Thyroid gland (tissue), 4 donors: ENCODE results near the gene LRMDA.
"Not testable (repeated sequence)": the region's sequence is repeated elsewhere in the genome, so short reads cannot be mapped to it uniquely, and the experiment has no call there.

Experiments used
- CTCF ChIP-seq, 6 experiments: fragments of 200-600 bp in 3 of 6; fragments of 450-650 bp in 3 of 6; sonication (generic) in 3 of 6; IDR thresholded peaks; one replicate each; pipeline ENCODE4 v1.5.1; 2016 to 2019; ENCODE audit warnings: antibody characterized with exemption in 6 of 6, mild to moderate bottlenecking in 2 of 6, inconsistent platforms in 1 of 6, moderate library complexity in 1 of 6
- POLR2A ChIP-seq, 2 donors: fragments of 450-650 bp; IDR thresholded peaks; one replicate each; pipeline ENCODE4 v1.6.1; 2017; ENCODE audit warnings: antibody characterized with exemption in 2 of 2, mild to moderate bottlenecking in 2 of 2, moderate library complexity in 1 of 2

- TF ChIP-seq CTCF, POLR2A (IDR thresholded peaks at IDR 0.05): not testable (repeated sequence)
Observed at GRCh38 chr10:75766752-75767151, 335.3 kb downstream of the LRMDA start.
